IPS-15b (cell line): ENCODE measurements around the gene OVCA2.

Experiments used
- H3K27me3 ChIP-seq: one replicate; pipeline ENCODE4 v1.6.1; 2013; ENCODE audit warnings: low read length; ENCODE audit not compliant: control insufficient read depth, insufficient read depth
- H3K36me3 ChIP-seq: one replicate; pipeline ENCODE4 v1.6.1; 2013; ENCODE audit warnings: low read length; ENCODE audit not compliant: control insufficient read depth, insufficient read depth
- H3K4me1 ChIP-seq: one replicate; pipeline ENCODE4 v1.6.1; 2013; ENCODE audit warnings: mild to moderate bottlenecking, low read length; ENCODE audit not compliant: control insufficient read depth, insufficient read depth
- H3K4me3 ChIP-seq: one replicate; pipeline ENCODE4 v1.5.1; 2013; ENCODE audit warnings: low read depth, low read length
- H3K9ac ChIP-seq: one replicate; pipeline ENCODE4 v1.6.1; 2013; ENCODE audit warnings: low read depth, mild to moderate bottlenecking, low read length
- H3K9me3 ChIP-seq: one replicate; pipeline ENCODE4 v1.6.1; 2013; ENCODE audit warnings: mild to moderate bottlenecking, low read length; ENCODE audit not compliant: control insufficient read depth, insufficient read depth

The OVCA2 gene

GRCh38 chr17:2077040-2077439 is 35.2 kb downstream of the OVCA2 start:
- Histone ChIP-seq H3K36me3 (peaks cover 5% of the 10 kb centered on the region), H3K9me3 (no peaks in the 10 kb centered on the region), H3K9ac (no peak overlapping the region), H3K27me3 (no peaks in the 10 kb centered on the region), H3K4me3 (no peak overlapping the region), H3K4me1 (no peaks in the 10 kb centered on the region)

- Histone ChIP-seq H3K36me3 (peaks cover 5% of the 10 kb centered on the region), H3K27me3 (no peaks in the 10 kb centered on the region), H3K9me3 (no peaks in the 10 kb centered on the region), H3K4me1 (no peaks in the 10 kb centered on the region), H3K9ac (no peak overlapping the region), H3K4me3 (no peak overlapping the region)
Observed at GRCh38 chr17:2081564-2081963, 39.7 kb downstream of the OVCA2 start.

GRCh38 chr17:2082003-2082781 is 40.4 kb downstream of the OVCA2 start:
- H3K27me3 ChIP-seq = no peaks in the 10 kb centered on the region
- H3K36me3 ChIP-seq = peaks cover 5% of the 10 kb centered on the region
- no peak overlapping the region for H3K9ac ChIP-seq
- H3K4me3 ChIP-seq = no peak overlapping the region
- H3K9me3 ChIP-seq = no peaks in the 10 kb centered on the region
- no peaks in the 10 kb centered on the region for H3K4me1 ChIP-seq

DNA sequence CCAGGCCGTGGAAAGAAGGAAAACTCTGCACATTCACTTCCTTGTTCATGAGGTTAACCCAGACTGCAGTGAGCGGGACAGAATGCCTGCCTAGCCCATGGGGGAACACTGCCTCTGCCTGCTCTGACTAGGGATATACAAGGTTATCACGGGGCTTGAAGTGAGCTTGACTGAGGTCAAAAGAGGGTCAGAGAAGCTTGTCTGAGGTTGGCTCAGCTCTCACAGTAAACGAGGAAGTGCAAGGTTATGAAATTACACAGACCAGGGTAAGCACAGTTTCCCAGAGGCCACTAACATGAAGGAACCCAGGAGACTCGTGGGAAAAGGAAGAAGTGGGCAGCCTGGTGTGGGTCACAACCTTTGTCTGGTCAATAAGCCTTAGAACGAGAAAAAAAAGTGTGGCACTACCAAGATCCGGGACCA is 41.8 kb downstream of the OVCA2 start:
- Histone ChIP-seq H3K4me1 (no peaks in the 10 kb centered on the region), H3K4me3 (no peak overlapping the region), H3K27me3 (no peaks in the 10 kb centered on the region), H3K9me3 (no peaks in the 10 kb centered on the region), H3K9ac (no peak overlapping the region), H3K36me3 (peaks cover 5% of the 10 kb centered on the region)

- H3K36me3 ChIP-seq = peaks cover 4% of the 10 kb centered on the region
- H3K9ac ChIP-seq = peak overlapping the region; percentile 16
- no peaks in the 10 kb centered on the region for H3K4me1 ChIP-seq
- no peaks in the 10 kb centered on the region for H3K27me3 ChIP-seq
- no peak overlapping the region for H3K4me3 ChIP-seq
- H3K9me3 ChIP-seq = no peaks in the 10 kb centered on the region
Observed at GRCh38 chr17:2084036-2084765, 42.4 kb downstream of the OVCA2 start.

DNA sequence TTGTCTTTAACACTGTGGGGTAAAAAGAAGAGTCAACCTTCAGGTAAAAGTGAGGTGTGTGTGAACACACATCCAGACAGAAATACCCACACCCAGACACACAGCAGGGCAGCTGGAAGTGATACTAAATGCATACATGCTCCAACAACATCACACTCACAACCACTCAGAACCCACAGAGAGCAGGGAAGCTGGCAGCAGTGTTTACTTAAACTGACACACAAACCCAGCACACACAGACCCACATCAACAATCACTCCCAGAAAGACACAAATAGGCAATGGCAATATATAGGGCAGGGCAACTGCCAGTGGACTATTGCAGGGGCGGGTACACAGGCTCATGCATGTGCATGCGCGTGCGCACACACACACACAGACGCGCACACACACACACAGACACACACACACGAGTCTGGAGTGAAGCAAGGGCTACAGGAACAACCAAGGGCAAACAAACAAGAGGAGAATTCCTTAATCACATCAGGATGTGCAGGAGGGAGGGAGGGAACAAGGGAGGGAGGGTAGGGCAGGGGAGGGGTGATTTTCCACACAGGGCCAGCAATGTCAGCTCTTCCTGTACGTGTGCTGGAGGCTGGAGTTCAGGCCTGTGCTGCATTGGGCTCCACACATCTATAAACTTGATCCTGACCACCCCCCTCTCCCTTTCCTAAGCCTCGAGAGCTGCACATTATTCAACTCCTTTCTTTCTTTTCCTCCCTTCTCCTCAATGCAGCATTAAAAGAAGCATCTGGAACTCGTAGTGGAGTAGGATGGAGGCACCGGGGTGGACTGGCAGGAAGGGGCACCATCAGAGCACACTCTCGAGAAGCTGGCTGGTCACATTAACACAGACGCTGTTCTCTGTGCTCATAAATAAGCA is 43.2 kb downstream of the OVCA2 start:
- no peaks in the 10 kb centered on the region for H3K4me1 ChIP-seq
- peak overlapping the region; percentile 16 for H3K9ac ChIP-seq
- no peak overlapping the region for H3K4me3 ChIP-seq
- no peaks in the 10 kb centered on the region for H3K27me3 ChIP-seq
- H3K36me3 ChIP-seq = no peaks in the 10 kb centered on the region
- no peaks in the 10 kb centered on the region for H3K9me3 ChIP-seq

GRCh38 chr17:2085648-2085949 is 43.8 kb downstream of the OVCA2 start:
- H3K9me3 ChIP-seq = no peaks in the 10 kb centered on the region
- no peak overlapping the region for H3K9ac ChIP-seq
- H3K27me3 ChIP-seq = no peaks in the 10 kb centered on the region
- H3K36me3 ChIP-seq = no peaks in the 10 kb centered on the region
- H3K4me1 ChIP-seq = peaks cover 2% of the 10 kb centered on the region
- no peak overlapping the region for H3K4me3 ChIP-seq

DNA sequence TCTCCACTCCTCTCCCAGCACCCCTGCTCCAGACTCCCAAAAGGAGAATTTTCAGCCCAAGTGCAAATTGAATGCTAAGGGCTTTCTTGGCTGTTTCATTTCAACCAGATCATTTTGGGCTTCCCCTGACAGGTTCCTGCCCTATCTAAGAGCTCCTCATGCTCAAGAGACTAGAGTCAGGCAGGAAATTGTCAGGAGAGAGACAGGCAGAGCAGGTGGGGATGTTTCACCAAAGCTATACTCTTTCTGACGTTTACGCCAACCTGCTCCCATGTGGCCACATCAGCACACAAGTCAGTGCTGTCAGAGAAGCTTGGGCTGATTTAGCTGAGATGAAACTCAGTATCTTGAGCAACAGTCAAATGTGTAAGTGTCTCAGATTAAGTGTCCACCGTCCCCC is 44.5 kb downstream of the OVCA2 start:
- Histone ChIP-seq H3K4me3 (no peak overlapping the region), H3K4me1 (peaks cover 9% of the 10 kb centered on the region), H3K9me3 (no peaks in the 10 kb centered on the region), H3K36me3 (no peaks in the 10 kb centered on the region), H3K9ac (no peak overlapping the region), H3K27me3 (no peaks in the 10 kb centered on the region)

DNA sequence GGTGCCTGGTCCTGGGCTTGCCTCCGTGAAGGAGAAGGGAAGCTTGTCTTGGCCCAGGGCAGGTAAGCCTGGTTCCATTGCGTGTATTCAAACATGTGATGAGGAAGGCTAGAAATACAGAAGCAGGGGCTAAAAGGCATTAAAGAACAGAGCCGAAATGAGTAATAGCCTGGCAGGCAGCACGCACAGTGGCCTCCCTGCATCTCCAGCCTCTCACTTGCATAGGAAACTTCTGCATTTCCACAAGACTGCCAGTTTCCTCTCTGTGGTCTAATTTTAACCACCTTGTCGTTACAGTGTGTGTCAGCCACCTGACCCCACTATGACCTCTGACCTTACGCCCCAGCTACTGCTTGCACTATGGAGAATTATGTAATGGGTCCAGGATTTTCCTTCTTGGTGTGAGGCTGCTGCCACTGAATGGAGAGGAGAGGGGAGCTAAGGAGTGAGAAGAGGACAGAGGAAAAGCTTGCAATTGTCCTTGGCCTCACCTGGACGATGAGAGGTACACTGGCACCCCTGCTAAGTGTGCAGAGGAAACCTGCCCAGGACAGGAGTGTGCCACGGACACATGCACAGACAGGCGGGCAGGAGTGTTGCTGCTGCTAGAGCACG is 45.9 kb downstream of the OVCA2 start:
- Histone ChIP-seq H3K36me3 (no peaks in the 10 kb centered on the region), H3K4me1 (peaks cover 9% of the 10 kb centered on the region), H3K9me3 (no peaks in the 10 kb centered on the region), H3K27me3 (no peaks in the 10 kb centered on the region), H3K9ac (no peak overlapping the region), H3K4me3 (no peak overlapping the region)

DNA sequence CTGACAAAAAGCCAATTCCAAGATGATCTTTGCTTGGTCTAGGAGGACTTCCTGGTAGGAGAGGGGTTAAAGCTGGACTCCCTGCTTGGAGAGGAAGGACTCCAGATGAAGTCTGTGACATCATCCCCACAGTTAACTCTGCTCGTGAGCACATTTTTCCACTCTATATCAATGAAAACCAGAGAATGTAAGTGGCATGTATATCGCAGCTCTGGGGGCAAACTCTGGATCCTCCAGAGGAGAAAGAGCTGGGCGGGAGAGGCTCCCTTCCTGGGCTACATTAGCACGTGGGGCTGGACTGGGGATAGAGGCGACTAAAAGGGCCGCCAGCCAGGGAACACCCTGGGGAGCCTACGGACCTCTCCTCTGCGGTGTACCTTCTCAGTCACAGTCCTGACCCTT is 47.2 kb downstream of the OVCA2 start:
- H3K36me3 ChIP-seq = no peaks in the 10 kb centered on the region
- peaks cover 9% of the 10 kb centered on the region for H3K4me1 ChIP-seq
- no peak overlapping the region for H3K4me3 ChIP-seq
- H3K27me3 ChIP-seq = no peaks in the 10 kb centered on the region
- no peak overlapping the region for H3K9ac ChIP-seq
- H3K9me3 ChIP-seq = no peaks in the 10 kb centered on the region

GRCh38 chr17:2090210-2090641 is 48.4 kb downstream of the OVCA2 start:
- no peak overlapping the region for H3K9ac ChIP-seq
- peaks cover 9% of the 10 kb centered on the region for H3K4me1 ChIP-seq
- no peaks in the 10 kb centered on the region for H3K27me3 ChIP-seq
- H3K36me3 ChIP-seq = no peaks in the 10 kb centered on the region
- H3K9me3 ChIP-seq = no peaks in the 10 kb centered on the region
- H3K4me3 ChIP-seq = no peak overlapping the region
